Measurements from ENCODE around the gene FBXO24.
"Not testable (repeated sequence)": the region's sequence is repeated elsewhere in the genome, so short reads cannot be mapped to it uniquely, and the experiment has no call there.

FBXO24 gene, protein sequence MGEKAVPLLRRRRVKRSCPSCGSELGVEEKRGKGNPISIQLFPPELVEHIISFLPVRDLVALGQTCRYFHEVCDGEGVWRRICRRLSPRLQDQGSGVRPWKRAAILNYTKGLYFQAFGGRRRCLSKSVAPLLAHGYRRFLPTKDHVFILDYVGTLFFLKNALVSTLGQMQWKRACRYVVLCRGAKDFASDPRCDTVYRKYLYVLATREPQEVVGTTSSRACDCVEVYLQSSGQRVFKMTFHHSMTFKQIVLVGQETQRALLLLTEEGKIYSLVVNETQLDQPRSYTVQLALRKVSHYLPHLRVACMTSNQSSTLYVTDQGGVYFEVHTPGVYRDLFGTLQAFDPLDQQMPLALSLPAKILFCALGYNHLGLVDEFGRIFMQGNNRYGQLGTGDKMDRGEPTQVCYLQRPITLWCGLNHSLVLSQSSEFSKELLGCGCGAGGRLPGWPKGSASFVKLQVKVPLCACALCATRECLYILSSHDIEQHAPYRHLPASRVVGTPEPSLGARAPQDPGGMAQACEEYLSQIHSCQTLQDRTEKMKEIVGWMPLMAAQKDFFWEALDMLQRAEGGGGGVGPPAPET

DNA sequence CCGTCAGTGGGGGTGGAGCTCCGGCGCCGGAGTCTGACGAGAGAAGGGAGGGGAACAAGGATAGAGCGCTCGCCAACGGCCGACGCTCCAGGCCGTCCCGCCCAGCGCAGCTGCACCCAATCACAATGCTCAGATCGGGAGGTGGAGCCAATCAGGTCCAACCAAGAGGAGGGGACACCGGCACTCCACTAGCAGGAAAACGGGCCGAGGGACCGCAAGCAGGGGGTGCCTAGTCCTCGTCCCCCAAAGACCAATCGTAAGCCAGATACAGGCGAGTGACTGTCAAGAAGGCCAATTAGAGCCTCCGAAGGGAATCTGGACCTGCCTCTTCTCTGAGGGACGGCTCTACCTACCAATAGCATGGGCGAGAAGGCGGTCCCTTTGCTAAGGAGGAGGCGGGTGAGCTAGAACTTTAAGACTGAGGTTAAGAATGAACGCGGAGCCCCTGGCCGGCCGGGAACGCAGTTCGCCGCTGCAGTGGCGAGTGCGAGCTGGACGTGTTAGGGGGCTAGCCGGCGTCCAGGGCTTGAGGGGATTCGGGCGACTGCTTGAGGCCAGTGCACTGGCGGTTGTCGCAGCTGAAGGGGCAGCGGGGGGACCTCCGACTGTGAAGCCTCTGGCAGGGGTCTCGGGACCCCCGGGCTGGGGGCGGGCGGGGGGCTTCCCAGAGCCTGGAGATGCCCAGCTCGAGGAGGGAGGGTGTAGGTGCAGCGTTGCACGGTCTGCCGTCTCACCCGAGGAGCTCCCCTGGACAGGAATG lies at the start of gene FBXO24:
Gene FBXO24 (plus strand): TSS at position 63 of the 760 bp plus-strand sequence. CDS start 298 bp downstream, at position 361.
- DNase-seq: peak; percentile 93 to 100 (median 98)

DNA sequence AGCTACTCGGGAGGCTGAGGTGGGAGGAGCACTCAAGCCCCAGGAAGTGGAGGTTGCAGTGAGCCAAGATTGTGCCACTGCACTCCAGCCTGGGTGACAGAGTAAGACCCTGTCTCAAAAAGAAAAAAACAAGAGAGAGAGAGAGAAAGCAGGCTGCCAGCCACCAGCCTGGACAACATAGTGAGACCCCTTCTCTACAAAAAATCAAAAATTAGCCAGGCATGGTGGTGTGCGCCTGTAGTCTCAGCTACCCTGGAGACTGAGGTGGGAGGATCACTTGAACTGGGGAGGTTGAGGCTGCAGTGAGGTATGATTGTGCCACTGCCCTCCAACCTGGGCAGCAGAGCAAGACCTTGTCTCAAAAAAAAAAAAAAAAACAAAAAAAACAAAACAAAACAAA lies 49.4 kb upstream of the FBXO24 start:
- DNase-seq: not testable (repeated sequence)

DNA sequence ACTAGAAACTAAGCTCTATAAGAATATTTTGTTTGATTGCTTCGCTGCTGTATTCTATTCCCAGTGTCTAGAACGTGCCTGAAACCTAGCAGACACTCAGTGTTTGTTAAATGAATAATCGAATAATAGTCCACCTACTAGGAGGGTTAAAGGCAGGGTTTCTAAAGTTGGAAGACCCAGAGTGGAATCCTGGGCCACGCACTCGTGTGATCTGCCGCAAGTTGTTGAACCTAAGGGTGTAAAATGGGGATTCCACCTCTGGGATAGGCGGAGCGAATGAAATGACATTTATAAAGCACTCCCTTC lies 47.8 kb upstream of the FBXO24 start:
- DNase-seq: no peak

DNA sequence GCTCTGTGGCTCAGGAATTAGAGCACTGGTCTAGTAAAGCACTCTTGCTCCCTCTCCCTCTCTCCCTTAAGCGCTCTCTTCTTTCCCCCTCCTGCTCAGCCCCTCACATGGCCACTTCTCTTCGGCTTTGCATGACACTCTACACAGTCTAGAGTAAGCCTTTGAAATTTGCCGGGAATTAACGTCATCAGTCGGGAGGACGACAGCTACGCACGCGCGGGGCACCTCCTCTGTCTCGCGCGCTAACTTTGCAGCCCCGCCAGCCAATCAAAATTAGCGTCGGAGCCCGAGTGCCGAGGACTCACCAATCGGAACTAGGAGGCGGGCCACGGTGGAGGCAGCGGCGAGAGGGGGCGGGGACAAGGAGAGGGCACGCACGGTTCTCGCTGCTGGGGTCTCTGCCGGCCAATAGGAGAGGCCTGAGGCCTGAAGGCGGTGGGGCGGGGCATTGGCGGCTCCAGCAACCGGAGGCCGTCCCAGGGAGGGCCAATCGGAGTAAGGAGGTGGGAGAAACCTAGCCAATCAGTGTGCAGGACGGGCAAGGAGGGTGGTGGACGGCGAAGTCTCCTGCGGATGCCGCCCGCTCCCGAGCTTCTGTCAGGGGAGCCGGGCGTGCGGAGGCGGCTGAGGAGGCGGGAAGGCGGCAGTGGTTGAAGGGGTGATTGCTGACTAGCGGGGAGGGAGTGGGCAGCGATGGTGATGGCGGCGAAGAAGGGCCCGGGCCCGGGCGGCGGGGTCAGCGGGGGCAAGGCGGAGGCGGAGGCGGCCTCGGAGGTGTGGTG lies 47.3 kb upstream of the FBXO24 start, which contains the start of gene AGFG2:
Gene AGFG2 (plus strand): TSS at position 550 of the 782 bp plus-strand sequence. CDS start 144 bp downstream, at position 694.
- peak; percentile 98 to 100 (median 99) for DNase-seq

DNA sequence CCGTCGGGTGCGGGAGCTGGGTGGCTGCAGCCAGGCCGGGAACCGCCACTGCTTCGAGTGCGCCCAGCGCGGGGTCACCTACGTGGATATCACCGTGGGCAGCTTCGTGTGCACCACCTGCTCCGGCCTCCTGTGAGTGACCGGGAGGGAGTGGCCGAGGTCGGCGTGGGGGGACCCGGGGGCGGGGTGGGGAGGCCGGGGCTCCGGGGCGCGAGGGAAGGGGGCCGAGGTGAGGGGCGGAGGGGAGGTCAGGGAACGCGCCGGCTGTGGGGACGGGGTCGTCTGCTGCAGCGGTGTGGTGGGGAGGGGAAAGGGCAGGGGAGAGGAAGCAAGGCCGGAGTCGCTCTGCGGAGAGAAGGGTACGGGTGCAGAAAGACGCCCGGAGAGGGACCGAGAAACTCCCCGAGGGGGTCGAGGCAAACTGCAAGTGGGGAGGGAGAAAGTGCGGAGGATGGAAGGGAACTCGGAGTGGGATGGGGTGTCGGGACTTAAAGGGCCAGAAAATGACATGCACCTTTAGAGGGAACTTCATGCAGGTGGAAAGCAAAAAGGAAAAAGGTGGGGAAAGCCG lies 46.6 kb upstream of the FBXO24 start:
- DNase-seq: no peak

DNA sequence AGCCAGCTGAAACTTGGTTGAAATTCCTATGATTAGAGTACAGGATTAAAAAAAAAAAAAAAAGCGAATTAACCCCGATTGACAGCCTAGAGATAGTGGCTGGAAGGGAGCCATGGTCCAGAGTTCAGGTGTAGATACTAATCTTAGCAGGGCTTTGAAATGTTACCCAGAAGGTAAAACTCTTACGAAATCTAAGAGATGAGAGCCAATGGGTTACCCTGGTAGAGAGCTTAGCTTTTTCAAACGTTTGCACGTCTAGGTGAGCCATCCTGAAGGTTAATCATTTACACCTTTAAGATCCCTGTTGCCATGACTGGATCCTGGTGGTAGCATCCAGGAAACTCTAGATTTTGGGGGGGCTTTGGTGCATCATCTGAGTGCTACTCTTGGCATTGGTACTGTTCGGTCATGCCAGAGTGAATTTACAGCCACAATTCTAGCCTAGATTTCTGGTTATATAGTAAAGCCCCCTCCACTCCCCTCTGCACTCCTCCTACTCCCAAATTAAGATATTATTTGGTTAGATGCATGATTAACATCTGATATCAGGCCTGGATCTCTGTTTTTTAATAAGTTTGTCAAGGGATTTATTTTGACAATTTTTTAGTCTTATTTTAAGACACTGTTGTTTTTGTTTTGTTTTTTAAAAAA lies 45.9 kb upstream of the FBXO24 start:
- no peak for DNase-seq

DNA sequence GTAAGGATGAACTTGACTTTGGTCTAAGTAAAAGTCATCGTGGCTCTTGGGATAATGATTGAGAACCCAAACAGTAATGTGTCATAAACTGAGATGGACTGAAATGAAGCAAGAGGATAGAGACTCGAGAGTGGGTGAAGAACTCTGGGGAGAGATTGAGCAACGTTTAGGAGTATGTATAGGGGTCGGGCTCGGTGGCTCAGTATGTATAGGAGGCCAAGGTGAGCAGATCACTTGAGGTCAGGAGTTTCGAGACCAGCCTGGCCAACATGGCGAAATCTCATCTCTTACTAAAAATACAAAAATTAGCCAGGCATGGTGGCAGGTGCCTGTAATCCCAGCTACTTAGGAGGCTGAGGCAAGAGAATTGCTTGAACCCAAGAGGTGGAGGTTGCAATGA lies 44.8 kb upstream of the FBXO24 start:
- DNase-seq: not testable (repeated sequence)

DNA sequence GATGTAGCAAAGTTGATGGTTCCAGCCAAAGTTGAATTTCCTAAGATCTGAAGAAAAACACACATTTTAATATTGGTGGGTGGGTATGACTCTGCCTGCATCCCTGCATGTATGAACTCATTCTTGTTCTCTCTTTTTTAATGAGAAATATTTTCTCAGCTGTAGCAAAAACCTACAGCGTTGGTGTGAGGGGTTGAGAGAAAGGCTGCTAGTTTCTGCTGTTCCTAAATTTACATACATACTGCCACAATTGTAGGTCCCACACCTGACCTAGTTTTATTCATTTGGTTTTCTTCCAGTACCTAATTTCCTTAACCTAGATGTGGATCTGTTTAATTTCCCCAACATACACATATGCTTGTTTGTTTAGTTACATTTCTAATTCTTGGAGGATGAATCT lies 42.5 kb upstream of the FBXO24 start:
- no peak for DNase-seq

DNA sequence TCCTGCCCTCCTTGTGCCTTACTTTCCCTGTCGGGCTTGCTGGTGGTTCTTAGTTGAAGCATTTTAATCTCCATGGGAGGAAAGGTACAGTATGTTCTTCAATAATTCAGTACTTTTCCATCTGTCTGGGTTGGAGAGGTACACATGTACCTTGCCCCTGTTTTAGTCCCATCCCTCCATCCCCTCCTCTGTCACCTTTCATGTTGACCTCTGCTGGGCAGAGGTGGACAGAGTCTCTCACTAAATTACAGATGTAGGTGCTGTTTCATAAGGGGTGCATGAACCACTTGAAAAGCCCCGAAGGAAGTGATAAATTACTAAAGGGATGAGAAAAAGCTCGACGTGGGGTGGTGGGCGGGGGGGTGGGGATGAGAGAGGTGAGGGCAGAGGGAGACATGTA lies 41.7 kb upstream of the FBXO24 start:
- DNase-seq: no peak

DNA sequence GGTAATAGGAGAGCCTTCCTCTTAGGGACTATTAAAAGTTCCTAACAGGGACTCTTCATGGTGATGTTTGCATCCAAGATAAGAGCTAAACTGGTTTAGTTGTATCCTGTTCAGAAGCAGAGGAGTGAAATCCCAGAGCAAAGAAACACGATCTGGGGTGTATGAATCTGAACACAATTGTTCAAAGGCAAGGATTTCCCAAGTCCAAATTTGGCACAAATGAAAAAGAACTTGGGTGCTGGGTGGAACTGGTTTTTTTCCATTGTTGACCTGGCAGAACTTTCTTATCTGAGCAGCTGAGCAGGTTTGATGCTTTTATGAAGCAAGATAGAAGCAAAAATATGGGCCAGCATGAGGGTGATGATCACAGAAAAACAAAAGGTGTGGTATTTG lies 41.2 kb upstream of the FBXO24 start:
- DNase-seq: no peak

DNA sequence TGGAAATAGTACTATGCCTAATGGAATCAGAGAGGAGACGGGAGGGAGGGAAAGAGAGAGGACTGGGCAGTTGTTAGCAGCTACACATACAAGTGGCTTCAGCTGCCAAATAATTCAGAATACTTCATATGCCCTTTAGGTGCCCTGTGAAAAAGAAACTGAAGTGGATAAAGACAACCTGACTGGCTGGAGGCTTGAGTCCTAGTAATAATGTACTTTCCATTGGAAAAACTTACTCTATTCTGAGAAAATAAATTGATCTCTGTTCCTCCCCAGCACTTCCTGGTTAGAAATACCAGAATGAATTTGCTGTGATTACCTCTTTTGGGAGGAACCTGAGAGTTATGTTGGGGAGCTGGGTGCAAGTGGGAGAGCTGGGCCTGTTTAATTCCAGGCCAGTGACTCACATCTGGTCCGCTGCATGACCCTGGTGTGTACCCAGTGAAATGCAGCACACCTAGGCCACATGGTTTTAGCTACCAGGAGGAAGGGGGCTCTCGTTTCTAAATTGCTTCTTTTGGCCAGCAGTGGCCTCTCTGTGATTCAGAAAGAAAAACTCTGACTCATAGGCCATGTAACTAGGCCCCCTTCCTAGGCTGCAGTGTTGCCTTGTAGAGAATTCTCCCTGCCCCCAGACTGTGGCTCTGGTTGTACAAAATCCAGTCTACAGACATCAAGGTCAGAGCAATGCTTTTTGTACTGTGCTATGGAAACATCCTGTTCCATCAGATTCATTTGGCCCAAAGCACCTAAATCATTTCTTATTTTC lies 40.6 kb upstream of the FBXO24 start:
- no peak for DNase-seq

DNA sequence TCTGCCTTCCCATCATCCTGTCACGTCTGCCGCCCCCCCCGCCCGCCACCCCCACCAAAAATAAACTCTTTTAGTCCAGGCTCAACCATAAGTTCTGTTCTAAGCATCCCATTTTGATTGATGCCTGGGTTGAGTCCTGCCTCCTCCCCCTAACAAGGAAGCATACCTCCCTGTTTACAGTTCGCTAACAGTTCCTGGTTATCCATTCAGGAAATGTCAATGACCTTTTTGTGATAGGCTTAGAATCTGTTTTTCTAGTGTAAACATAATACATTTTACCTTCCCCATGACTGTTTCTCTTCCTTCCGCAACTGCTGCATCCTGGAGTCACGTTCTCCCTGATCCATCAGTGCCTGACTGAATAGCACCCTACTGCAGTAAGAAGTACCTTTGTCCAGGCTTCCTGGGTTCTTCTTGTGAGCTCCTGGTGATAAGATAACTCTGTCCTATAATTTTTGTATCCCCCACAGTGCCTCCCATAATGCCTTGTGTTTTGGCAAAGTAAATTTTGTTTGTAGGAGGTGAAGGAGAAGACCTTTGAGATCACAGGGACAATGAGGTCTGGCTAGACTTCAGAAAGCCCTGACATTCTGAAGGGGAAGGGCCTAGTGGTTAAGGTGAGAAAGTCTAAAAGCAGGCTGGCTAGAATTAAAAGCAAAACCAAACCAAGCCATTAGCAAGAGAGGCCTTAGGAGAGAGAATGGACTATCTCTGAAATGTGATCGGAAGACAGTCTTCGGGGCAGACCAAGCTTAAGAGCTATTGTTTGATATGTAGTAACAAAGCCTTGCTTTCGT lies 39.8 kb upstream of the FBXO24 start:
- DNase-seq: no peak

DNA sequence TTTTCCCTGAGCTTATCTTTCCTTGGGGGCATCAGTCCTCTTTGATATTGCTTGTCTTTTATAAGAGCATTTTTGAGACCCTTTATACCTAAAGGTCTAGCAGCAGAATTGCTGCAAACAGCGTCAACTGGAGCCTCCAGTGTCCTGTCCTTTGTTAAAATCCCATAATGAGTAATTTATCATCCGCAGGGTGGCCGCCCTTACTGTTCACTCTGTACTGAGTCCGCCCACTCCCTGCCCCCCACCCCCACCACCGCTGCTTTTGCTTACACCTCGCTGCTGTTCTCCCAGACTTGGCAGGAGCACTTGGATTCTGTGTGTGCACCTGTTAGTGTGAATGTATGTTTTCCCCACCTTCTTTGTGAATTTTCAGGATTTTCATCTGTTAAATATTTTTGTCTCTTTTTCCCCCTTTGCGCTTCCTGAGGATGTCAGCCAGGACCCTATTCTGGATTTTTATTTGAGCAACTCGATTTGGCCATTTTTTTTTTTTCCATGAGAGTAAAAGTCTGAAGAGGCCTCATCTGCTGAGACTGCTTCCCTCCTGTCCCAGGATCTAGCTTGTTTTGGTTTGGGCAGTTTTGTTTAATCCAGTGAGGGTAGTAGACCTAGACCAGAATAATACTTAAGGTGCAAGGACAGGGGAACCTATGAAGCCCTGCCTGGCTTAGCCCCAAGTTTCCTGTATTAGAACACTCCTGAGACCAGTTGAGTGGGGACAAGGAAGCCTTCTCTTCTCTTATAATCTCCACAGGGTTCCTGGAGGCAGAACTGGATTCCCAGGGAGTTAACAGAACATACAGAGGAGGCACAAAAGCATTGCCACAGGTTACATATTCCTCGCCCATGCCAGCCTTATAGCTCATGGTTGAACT lies 39.0 kb upstream of the FBXO24 start:
- DNase-seq: no peak

DNA sequence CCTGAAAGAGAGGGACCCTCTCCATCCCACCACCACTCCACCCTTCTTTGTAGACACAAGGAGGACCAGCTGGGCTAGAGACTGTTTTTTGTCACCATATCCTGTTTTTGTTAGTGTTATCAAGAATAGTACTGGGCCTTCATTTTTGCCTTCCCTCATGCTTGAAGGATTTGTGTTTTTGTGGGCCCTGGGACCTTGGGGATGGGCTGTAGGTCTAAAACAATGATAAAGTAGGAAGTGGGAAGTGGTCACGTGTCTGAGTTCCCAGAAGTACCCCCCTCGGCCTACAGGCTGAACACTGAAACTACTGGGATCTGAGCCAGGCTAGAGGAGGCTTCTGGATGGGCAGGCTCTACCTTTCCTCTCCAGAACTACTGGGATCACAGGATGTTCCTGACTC lies 38.3 kb upstream of the FBXO24 start:
- DNase-seq: no peak

DNA sequence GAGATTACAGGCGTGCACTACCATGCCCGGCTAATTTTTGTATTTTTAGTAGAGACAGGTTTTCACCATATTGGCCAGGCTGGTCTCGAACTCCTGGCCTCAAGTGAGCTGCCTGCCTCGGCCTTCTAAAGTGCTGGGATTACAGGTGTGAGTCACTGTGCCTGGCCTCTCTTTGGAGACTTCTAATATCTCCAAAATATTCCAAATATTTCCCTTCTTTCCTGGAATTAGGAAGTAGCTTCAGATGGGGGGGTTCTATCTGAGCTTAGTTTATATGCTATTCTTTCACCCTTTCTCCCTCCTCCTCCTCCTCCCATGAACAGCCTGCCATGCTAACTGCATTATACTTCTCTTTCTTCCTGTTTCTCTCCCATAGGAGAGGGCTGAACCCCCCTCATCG lies 37.7 kb upstream of the FBXO24 start:
- DNase-seq: not testable (repeated sequence)

DNA sequence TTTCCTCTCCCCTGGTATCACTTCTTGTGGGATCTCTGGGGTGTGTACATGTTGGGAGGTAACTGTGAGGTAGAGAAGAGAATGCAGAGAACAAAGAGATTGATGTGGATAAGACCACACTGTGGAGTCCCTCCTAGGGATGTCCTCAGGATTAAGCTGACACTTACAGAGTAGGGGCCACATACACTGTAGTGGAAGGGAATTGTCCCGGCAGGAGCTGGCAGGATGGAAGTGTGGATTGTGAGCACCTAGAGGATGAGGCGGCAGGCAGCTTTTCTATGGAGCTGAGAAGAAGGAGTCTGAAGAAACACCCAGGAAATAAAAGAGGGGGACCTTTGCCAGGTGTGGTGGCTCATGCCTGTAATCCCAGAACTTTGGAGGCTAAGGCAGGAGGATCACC lies 33.6 kb upstream of the FBXO24 start:
- DNase-seq: no peak

DNA sequence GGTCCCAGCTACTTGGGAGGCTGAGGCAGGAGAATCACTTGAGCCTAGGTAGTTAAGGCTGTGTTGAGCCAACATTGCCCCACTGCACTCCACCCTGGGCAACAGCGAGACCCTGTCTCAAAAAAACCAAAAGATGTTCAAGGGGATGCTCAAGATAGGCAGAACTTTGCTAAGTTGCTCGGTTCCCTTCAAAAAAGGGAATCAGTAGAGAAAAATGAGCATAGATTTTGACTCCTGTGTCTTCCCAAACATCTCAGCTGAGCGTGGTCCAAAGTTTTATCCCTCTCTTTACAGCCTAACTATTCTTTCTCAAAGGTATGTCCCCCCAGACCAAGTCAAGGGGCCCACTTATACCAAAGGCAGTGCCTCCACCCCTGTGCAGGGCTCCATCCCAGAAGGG lies 33.1 kb upstream of the FBXO24 start:
- no peak for DNase-seq

DNA sequence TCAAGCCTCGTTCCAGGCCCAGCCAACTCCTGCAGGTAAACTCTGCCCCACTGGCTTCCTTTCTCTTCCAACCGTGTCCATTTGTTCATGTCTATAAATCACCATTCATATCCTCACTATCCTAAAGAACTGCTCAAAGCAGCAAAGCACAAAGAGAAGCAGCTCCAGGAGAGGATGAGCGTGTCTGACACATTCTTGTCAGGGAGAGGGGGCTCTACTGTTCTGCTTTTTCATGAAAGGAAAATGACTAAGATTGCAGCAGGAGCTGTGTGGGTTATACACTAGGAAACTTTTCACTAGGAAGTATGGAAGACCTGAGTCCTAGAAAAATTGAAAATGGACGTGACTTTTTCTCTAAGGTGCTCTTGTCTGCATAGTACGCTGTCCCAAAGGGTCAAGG lies 30.4 kb upstream of the FBXO24 start:
- no peak for DNase-seq

DNA sequence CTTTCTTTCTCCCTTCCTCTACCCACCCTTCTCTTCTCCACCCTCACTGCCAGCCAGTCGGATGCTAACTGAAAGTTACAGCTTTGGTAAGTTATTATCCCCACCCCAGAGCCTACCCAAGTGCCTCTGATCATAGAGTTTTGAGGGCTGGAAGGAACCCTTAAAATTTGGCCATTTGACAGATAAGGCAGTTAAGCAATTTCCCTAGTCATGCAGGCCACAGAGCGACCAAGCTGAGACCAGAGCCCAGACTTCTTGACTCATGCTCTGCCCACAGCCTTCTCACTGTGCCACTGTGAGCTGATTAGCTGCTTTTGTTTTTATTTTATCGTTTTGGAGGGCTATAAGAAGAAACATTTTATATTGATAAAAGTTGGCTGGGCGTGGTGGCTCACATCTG lies 29.6 kb upstream of the FBXO24 start:
- no peak for DNase-seq

DNA sequence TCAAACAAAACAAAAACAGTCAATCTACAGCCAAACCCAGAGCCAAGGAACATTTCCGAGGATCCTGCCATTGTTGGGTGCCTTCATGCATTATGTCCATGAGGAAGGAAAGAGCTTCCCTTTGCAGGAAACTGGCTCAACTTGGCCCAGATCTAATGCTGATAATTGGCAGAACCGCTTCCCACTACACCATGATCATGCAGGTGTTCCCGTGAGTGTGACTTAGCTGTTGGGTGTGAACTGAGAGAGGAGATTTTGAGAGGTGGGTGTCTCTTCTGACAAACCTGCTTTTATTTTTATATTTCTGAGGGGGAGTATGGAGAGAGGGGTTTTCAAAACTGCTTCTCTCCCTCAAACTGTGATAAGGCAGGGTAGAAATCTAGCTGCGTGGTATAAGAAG lies 27.0 kb upstream of the FBXO24 start:
- no peak for DNase-seq
